D721Med (cell line): Measurements from ENCODE around the gene PDGFD.

Source experiments
- DNase-seq: peaks from one replicate; pipeline ENCODE4 v3.0.0; 2011; ENCODE audit warnings: low spot score; ENCODE audit not compliant: insufficient read length
- FAIRE-seq: peaks from 2 replicates; lab custom pipeline; 2011; peaks lifted over from hg19 to GRCh38; lab: Jason Lieb, UNC
- TF ChIP-seq, protein P1 (sequence below): IDR thresholded peaks from 2 replicates; pipeline ENCODE4 v1.5.1; 2012; ENCODE audit warnings: mild to moderate bottlenecking, control low read depth; ENCODE audit not compliant: insufficient read depth; ENCODE audit errors: missing control alignments

PDGFD gene

DNA sequence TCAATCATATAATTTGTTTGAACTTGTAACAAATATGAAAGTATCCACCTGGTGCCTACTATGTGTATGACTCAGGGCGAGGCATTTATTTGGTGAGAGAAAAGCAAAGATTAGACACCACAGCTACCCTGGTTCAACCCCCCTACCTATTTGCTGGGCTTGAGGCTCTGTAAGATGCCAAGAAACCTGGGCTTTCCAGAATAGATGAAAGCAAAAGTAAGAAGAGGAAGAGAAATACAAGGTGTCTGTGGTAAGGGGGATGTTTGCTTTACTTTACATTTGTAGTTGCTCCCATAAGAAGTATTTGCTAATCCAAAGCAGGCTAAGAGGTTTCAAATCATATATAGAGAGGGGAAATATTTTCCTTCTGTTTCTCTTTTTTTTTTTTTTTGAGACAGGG, 65.8 kb downstream of the PDGFD start:
- no peak for FAIRE-seq
- TF ChIP-seq, protein P1, sequence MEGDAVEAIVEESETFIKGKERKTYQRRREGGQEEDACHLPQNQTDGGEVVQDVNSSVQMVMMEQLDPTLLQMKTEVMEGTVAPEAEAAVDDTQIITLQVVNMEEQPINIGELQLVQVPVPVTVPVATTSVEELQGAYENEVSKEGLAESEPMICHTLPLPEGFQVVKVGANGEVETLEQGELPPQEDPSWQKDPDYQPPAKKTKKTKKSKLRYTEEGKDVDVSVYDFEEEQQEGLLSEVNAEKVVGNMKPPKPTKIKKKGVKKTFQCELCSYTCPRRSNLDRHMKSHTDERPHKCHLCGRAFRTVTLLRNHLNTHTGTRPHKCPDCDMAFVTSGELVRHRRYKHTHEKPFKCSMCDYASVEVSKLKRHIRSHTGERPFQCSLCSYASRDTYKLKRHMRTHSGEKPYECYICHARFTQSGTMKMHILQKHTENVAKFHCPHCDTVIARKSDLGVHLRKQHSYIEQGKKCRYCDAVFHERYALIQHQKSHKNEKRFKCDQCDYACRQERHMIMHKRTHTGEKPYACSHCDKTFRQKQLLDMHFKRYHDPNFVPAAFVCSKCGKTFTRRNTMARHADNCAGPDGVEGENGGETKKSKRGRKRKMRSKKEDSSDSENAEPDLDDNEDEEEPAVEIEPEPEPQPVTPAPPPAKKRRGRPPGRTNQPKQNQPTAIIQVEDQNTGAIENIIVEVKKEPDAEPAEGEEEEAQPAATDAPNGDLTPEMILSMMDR: no peak
- no peak for DNase-seq

DNA sequence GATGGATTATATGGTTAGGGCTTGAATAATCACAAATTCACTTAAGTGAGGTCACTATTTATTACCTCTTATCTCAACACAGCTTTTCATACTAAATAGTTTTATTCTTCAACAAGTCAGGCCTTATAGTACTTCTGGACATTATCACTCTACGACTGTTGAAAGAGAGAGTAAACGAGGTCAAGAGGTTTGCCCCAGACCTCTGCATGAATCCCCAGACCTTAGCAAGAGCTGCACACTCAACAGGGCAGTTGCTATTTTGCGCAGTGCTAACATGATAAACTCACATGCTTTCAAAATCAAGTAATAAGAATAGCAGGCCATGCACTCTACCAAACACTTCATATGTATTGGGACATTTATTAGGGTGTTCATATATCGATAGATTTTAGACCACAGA, 67.0 kb downstream of the PDGFD start:
- DNase-seq (no peak), FAIRE-seq (no peak)
- TF ChIP-seq, protein P1: no peak

DNA sequence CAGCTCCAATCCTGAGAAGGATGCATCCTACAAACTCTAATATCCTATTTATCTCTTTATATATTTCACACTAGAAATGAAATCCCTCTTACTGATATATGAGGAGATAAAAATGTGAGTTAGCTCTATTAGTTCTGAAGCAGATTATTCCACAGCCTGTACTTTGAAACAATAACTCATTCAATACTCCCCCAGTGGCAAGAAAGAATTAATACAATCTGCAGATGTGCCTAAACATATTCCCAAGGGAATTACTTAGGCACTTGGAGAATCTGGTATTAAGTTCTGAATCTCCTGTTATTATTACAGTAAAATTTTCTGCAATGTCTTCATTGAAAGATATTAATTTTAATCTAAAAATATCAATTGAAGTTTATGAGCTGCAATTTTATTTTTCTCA, 68.2 kb downstream of the PDGFD start:
- no peak for FAIRE-seq
- no peak for DNase-seq
- TF ChIP-seq, protein P1: no peak

DNA sequence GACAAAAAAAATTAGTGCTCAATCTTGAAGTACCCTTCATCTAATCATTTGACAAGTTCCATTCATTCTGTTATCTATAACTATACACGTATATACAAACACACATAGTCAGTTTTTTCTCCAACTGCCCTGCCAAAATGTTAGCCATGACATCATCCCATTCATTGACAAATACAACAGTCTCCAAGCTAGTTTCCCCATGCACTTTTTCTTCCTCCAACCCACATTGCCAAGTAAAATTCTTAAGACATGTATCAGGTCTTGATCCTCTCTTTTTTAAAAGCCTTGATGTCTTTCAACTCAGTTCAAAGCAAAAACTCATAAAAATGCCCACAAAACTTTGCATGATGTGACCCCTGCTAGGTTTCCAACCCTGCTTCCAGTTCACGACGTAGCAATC, 69.4 kb downstream of the PDGFD start:
- no peak for DNase-seq
- TF ChIP-seq, protein P1: no peak
- FAIRE-seq: no peak

DNA sequence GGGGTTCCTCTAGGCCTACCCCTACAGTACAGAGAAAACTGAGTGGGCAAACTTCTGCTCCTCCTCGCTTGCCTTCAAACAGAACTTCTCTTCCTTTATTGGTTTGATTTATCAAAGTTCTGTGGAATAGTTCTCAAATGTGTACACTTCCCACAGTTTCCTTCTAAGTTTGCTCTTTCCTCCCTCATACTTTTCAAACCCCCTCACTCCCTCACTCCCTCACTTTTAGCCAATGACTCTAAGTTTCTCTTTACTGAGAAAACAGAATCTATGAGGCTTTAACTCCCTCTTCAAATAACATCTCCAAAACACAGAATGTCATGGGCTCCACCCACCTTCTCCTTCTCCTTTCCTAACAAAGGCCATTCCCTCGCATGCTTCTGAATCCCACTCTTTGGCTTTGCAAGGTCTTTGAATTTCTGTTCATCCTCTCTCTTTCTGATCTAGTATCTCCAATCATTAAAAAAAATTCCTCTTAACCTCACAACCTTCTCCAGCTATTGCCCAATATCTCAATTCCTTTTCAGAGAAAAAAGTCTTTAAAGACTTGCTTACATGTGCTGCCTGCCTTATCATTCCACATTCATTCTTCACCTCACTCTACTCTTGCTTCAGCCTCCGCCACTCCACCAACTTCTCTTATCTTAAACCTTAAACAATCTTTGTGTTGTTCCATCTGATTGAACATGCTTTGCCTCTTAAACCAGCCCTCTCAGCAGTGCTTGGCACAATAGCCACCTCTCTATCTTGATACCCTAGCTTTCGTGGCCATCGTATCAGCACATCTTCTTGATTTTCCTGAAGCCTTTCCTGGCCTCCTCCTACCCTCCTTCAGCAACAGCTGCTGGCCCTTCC, 70.3 kb downstream of the PDGFD start:
- TF ChIP-seq, protein P1: no peak
- DNase-seq (no peak), FAIRE-seq (no peak)

DNA sequence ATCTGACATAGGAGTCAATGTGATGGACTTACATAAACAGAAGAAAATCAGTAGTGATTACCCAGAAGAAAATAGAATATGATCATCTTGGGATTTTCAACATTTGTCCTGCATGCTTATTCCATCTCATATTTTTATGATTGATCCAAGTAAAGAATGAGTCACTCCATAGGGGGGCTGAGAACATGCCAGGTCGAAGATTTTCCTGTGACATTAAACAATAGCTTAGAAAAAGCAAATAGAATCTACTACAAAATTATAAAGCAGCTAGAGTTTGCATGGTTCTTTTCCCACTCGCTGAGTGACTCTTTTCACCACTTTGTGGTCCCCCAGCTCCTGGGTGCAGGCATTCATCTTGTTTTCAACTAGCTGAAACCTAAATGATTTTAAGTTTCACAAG, 71.2 kb downstream of the PDGFD start:
- TF ChIP-seq, protein P1: no peak
- FAIRE-seq: no peak
- no peak for DNase-seq
